NOMO-1 treated with DMSO at 0.1 percent for 48 hours (cell line): Measurements from ENCODE around the gene FAM72C.
"Not testable (repeated sequence)": the region's sequence is repeated elsewhere in the genome, so short reads cannot be mapped to it uniquely, and the experiment has no call there.

Source experiments
- DNase-seq: peaks from one replicate; lab custom pipeline; 2025; ENCODE audit not compliant: unreplicated experiment; lab: John Stamatoyannopoulos, UW

The FAM72C gene

DNA sequence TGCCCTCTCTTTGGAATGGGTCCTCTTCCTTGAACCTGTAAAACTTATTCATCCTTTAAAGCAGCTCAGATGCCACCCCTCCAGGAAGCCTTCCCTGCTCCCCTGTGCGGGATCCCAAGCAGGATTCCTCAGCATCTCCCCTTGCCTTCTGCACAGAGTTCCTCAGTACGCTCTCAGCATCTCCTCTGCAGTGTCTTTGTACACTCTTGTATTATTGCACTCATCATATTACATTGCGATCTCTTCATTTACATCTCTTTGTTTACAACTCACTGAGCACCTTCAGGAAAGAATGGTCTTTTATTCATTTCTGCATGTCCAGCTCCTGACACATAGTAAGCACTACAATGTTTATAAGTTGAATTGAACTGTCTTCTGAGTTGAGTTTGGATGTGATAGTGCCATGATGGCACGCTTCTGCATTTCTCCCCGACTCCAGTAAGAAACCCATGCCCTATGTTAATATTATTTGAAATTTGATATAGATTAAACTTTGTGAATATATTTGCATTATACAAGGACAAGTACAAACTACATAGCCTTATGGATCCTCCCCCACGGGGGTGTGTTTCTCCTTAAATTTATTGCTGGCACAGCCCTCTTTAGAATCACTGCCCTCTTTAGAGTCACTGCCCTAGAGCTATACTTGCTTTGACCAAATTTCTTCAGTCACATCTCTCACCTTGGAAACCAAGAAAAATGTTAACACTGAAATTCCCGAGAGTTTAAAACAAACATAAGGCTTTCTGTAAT lies 13.1 kb upstream of the FAM72C start:
- not testable (repeated sequence) for DNase-seq

DNA sequence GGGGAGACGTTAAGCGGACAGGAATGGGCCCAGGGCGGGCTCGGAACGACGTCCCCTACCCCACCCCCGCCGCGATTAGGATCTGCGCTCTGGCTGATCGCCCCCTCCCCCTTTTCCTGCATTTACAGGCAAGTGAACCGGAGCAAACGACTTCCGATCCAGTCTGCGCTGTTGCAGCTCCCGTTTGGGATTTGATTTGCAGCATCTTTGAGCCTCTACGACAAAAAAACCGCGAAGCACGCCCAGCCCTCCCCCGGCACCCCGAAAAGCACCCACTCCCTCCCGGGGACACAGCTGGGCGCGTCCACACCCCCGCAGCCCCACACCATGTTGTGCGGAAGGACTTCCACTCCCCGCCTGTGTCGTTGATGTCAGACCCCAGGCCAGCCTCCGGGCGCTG lies 2.6 kb upstream of the FAM72C start:
- DNase-seq, result not testable (repeated sequence)

DNA sequence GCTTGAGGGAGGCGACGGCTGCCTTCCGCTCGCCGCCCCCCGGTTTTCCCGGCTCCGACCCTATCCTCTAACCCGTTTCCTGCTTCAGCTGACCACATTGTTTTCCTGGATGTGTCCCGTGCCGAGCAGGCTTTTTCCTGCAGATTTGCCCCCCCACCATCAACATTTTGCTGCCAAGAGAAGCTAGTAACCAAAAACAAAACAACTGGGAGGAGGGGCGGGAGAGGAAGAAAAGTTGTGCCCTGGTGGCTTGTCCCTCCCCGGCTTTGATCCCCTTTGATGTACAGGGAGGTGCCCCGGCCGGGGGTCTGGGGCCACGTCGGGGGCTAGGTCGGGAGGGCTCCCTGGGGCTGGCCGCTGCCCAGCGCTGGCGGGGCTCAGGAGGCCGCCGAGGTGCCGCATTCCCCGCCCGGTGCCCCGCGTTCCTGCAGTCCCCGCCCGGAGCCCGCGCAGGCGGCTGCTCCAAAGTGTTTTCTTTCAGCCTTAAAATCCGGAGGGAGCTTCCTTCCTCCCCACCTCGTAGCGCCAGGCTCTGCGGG lies 2.2 kb upstream of the FAM72C start:
- not testable (repeated sequence) for DNase-seq

DNA sequence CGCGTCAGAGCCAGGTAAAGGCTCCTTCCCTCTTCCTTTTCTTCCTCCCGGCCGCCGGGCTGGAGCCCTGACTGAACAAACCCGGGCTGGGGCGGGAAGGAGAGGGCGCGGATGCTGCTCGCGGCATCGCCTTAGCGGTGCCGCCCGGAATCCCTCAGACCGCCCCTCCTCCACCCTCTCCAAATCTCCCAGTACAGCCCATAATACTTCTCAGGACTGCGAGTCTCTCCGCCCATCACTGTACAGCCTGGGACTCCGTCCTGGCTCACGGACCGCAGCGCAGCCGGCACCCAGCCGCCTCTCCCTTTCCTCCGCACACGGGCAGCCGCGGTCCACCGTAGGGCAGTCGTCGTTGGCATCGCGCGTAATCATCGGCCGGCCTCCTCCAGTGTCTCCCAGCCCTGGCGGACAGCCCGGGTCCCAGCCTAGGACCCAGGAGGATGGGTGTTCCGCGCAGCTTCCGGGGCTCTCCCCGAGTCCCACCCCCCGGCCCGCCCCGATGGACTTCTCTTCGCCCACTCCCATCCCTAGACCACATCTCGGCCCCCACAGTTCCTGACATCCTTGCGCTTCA lies 1.1 kb upstream of the FAM72C start:
- not testable (repeated sequence) for DNase-seq

DNA sequence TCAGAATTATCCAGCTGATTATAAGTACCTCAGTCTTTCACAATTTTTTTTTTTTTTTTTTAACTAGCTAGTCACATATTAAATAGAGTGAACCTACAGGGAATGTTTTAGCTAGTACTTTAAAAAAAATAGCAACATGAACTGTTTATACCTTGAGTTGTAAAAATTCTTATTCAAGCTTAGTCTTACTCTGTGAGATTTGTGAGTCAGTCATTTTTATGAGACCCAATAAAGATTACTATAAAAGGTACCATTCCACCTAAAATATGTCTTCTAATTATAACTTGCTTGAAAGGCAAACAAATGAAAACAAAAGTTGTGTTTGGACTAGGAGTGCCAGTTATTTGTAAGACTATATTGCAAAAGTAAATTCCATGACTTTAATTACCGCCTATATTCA lies 5.9 kb downstream of the FAM72C start:
- not testable (repeated sequence) for DNase-seq

DNA sequence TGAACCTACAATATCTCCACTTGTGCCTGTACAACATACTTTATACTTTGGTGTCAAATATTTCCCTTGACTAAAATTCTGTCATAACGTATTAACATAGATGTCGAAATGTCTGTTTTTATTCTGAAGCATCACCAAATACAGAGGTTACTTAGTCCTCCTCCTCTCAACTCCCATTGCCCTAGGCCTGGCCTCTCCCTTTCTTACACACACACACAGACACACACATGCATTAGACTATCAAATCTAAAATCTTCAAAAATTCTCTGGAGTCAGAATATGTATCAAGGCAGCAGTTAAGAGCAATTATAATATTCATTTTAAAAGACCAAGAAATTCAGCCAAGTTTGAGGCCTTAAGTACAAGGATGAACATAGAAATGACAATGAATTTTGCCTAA lies 7.5 kb downstream of the FAM72C start:
- DNase-seq, result not testable (repeated sequence)

DNA sequence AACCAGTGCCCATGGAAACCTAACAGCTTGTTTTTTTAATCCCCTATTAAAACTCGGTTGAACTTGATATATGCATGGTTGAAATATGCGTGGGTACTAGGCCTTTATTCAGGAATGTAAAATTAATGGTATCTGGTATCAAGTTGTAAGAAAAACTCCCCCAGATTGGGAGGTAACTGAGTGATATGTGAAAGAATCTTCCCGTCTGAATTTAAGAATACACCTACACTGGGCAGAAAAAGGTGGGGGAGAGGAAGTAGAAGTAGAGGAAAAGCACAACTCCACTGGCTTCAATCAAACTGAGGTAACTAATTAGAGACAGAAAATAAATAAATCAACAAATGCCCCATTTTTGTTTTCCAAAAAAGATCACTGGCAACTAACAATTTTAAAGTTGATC lies 15.9 kb downstream of the FAM72C start:
- not testable (repeated sequence) for DNase-seq

DNA sequence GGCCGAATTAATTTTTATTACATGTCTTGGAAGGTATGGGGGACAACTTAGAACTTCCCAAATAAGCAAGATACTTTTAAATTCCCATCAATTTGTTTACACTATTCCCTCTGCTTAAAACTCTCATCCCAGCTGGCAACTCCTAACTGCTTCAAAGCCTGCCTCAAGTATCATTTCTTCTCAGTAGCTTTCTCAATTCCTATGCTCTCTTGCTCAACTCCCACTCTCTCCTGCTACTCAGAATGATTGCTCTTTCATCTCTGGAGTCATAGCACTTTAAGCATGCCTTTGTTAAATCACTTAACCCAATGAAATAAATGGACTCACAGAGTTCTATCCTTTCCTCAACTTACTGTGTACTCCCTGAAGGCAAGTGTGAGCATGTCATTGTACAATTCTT lies 18.9 kb downstream of the FAM72C start:
- not testable (repeated sequence) for DNase-seq

DNA sequence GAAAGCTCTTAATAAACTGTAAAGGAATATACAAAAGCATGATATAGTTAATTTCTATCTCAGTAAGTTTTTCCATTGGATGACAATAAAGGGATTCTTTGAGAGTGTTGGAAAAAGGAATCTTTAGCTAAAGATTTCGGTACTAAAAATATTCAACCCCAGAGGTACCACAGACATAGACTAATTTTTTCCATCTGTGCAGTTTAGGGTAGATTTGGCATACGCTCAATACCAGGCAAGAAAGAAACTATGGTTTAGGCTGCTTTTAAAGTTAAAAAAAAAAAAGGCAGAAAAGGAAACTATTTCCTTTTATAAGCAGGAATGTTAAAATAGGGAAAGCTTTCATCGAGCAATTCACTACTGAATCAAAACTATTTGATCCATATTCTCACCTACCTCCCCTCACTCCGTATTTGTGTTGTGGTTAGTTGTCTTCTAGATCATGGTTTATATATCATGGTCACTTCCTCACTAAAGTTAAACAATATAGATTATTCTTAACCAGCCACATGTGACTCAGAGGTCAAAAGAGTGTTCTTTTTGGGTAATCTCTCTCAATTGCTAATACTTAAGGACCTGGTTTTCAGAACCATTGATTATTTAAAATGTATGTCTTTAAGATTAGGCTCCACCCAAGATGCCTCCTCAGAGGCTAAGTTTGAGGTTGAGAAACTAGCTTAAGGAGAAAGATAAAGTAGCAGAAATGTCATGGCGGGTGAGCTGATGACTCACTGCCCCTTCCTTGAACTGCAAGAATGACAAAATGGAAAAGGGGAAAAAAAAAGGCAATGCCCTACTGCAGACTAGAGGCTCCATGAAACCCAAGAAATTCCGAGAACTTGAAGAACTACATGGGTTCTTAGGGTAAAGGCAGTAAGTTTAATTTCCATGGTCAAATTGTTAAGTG lies 20.0 kb downstream of the FAM72C start:
- DNase-seq, result not testable (repeated sequence)

DNA sequence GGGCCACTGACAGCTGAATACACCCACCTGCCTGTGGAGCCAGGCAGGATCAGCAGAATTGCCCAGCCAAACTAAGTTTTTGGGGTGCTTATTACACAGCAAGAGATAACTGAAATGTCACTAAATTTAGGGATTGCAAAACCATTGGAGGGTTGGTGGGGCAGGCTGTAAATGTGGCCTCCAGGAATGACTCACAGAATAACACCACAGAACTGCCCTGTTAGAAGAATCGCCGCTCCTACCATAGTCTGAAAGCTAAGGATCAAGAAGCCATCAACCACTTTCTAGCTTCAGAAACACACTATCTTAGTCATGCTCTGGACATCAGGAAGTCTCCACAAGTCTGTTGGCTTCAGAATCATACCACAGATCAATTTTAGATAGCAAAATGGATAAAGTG lies 24.0 kb downstream of the FAM72C start:
- not testable (repeated sequence) for DNase-seq

DNA sequence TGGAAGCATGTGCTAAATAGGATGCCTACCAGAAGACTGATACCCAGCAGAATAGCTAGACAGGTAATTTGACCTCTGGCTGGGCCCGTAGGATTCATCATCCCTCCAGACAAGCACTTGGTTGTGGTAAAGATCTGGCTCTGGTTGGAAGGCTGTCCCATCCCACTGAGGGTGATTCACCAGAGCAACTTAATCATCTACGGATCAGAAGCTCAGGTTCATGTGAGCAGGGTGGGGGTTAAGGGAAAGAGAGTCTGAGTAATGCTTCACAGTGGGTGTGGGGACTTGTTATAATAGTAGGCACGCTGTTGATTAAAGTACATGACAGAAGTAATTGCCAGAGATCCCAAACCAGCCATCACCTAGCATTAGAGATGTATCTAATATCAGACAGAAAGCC lies 26.5 kb downstream of the FAM72C start:
- DNase-seq, result not testable (repeated sequence)

DNA sequence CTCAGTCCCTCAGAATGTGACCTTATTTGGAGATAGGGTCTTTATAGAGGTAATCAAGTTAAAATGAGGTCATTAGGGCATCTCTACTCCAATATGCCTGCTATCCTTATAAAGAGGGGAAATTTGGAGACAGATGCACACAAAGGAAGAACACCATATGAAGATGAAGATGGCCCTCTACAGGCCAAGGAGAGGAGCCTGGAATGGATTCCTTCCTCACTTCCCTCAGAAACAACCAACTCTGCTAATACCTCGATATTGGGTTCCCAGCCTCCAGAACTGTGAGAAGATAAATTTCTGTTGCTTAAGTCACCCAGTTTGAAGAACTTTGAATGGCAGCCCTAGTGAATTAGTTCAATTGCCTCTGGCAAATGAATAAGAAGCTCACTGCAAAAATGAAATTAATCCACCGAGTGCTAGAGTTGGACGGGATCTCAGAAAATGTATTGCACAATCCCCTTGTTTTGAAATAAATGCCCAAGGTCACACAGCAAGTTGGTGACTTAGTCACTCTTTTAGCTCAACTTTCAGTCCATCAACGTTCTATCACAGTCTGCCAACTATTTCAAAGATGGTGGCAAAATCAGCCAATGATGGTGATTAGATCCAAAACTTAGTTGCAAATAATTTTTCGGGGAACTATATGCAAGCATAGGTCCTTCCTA lies 27.1 kb downstream of the FAM72C start:
- DNase-seq, result not testable (repeated sequence)

DNA sequence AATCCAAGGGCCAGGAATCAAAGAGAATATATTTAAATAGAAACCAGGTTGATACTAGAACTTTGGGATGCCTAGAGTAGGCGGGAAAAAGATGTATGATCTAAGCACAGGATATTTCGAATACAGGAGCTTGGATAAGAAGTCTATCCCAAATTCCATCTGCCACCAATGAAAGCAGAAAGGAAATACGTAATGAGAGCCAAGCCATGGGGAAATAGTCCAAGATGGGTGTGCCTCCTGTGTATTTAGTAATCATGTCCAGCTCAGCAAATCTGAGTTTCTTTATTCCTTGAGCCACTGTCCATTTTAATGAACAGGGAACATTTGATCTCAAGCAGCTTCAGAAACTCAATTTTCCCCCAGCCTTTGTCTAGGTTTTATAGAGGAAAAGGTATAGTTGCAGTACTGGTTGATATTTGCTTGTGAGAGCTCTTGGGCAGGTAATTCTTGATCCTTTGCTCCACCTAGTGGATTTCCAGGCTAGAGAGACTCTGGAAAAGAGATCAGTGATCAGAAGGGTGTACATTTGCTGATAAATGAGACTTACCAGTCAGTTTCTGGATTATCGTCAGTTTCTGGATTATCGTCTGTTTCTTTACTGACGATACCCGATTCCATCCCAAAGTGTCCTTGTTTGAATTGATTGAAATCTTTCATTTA lies 28.3 kb downstream of the FAM72C start:
- DNase-seq, result not testable (repeated sequence)

DNA sequence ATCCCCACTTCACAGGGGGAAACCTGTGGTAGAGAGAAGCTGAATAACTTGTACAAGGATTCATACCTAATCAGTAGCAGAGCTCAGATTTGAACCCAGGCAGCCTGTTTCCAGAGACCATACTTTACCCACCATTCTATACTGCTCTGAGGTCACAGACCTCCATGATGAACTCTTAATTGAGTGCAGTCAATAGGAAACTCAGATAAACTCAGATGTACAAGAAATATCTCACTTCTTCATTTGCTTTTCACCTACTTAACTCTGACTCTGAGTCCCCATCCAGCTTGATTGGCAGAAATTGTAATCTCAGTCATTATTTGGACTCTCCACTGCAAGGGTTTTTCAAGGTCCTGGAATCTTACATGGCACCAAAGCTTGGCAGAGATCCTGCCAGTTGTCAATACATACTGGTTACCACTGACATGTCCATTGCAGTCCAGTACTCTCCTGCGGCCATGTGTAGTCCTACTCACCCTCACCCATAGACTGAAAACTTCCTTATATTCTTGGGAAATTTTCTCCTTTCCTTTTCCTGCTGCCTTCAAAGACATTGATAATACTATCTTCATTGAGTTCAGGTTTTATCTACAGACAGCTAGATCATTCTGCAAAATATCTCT lies 29.4 kb downstream of the FAM72C start:
- not testable (repeated sequence) for DNase-seq

DNA sequence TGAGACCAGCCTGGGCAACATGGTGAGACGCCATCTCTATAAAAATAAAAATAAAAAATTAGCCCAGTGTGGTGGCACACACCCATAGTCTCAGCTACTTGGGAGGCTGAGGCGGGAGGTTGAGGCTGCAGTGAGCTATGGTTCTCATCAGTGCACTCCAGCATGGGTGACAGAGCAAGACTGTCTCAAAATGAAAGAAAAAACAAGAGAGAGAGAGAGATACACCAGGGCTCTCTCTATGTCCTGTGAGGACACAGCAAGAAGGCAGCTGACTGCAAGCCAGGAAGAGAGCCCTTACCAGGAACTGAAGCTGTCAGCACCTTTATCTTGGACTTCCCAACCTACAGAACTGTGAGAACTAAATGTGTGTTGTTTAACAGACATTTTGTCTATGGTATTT lies 32.1 kb downstream of the FAM72C start:
- not testable (repeated sequence) for DNase-seq

DNA sequence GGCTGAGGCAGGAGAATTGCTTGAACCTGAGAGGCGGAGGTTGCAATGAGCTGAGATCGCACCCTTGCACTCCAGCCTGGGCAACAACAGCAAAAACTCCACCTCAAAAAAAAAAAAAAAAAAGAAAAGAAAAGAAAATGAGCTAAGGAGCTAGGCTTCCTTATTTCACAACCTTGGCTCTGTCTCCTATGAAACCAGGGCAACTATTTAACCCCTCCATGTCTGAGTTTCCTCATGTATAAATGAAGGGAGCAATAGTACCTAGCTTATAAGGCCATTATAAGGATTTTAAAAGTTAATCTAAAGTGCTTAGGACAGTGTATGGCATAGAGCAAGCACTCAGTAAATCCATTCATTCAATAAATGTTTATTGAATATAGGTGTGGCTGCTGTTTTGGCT lies 32.9 kb downstream of the FAM72C start:
- not testable (repeated sequence) for DNase-seq

DNA sequence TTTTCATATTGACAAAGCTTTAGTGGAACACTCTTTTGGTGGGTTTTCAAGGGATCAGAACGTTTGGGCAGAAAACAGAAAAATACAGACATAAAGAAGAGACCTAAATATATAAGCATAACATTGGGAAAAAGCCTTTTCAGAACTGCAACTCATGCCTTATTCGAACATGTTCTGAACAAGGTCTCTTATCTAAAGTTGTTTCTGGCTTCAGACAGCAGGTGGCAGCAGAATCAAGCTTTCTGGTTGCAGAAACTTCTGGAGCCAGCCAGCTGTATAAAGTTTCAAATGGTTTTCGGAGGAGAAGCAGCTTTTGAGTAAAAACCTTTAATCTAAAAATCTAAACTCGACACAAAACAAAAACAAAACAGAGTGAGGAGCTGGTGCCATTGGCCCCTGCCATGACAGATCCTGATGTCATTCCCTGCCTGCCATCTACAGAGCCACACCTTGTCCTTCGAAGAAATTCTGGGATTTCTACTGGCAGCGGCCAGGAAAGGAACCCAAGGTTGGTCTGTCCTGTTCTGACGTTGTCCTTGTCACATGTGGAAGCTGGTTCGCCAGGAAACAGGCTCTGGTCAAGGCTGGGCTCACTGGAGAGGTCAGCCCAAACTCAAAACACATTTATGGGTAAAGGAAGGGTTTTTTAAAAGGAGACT lies 35.2 kb downstream of the FAM72C start:
- not testable (repeated sequence) for DNase-seq

DNA sequence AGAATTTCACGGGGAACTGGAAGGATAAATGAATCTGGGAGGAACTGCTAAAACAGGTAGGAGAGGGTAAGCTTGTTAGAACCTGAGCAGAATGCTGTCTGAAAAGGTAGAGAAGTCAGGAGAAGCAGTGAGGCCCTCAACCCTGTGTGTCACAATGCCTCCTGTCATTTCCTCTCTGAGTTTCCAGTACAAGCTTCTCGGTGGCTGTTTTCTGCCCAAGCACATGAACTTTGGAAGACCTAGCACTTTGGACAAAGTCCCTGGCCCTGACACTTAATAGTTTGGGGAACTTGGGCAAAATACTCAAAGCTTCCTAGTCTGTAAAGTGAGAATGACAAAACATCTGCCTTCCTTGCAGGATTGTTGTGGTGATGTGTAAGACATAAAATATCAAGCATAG lies 52.7 kb downstream of the FAM72C start:
- not testable (repeated sequence) for DNase-seq

DNA sequence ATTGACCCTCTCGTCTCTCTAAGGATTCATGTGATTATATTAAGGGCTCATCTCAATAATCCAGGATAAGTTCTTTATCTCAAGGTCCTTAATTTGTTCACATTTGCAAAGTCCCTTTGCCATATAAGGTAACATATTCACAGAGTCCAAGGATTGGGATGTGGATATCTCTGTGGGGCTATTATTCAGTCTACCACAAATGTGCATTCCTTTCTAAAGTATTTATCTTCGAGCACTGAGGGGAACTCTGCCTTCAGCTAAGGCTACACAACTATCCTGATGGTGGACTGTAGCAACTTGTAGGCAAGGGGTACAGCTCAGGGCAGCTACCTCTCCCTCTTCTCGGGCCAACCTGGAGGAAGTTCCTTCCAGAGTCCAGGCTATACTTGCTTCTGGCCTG lies 53.2 kb downstream of the FAM72C start:
- DNase-seq, result not testable (repeated sequence)
